Neural crest cell (in vitro differentiated cells): ENCODE measurements around the gene CHORDC1. TPM values are rescaled to one million over a fixed set of nuclear protein-coding genes. Genes with fewer than 3 reads are reported as not detected.

Experiments used
- DNase-seq: peaks from one replicate; pipeline ENCODE4 v3.0.0; 2021; ENCODE audit warnings: low read depth, mixed read lengths, low spot score
- H3K27ac Mint-ChIP-seq: one replicate; pipeline ENCODE4 v1.8.0; 2021; ENCODE audit warnings: mild to moderate bottlenecking, mixed read lengths; ENCODE audit not compliant: unreplicated experiment
- H3K27me3 Mint-ChIP-seq: 2 replicates; pipeline ENCODE4 v1.8.0; 2021; ENCODE audit warnings: low read depth, mild to moderate bottlenecking, mixed read lengths
- H3K36me3 Mint-ChIP-seq: 2 replicates; pipeline ENCODE4 v1.8.0; 2021; ENCODE audit warnings: low read depth, mild to moderate bottlenecking, mixed read lengths
- H3K4me1 Mint-ChIP-seq: 2 replicates; pipeline ENCODE4 v1.8.0; 2021; ENCODE audit warnings: mixed read lengths
- H3K4me3 Mint-ChIP-seq: one replicate; pipeline ENCODE4 v1.8.0; 2021; ENCODE audit warnings: mild to moderate bottlenecking, mixed read lengths
- H3K9me3 Mint-ChIP-seq: 2 replicates; pipeline ENCODE4 v1.8.0; 2021; ENCODE audit warnings: mixed read lengths
- total RNA-seq: library from RNA; stranded (reverse); gene quantifications from 2 replicates; pipeline ENCODE4 v1.2.1, GENCODE V29; 2021
- TF ChIP-seq, protein P1 (sequence below): fragments of 200-600 bp; sonication (generic); conservative IDR thresholded peaks from 2 replicates; pipeline ENCODE4 v1.5.0; 2021; ENCODE audit warnings: antibody characterized with exemption, mild to moderate bottlenecking

Gene CHORDC1
- total RNA-seq, 1 donor from 2014 or later = 64.5 TPM

- H3K27ac Mint-ChIP-seq = no peak overlapping the region
- H3K4me3 Mint-ChIP-seq = no peak overlapping the region
- TF ChIP-seq, protein P1, sequence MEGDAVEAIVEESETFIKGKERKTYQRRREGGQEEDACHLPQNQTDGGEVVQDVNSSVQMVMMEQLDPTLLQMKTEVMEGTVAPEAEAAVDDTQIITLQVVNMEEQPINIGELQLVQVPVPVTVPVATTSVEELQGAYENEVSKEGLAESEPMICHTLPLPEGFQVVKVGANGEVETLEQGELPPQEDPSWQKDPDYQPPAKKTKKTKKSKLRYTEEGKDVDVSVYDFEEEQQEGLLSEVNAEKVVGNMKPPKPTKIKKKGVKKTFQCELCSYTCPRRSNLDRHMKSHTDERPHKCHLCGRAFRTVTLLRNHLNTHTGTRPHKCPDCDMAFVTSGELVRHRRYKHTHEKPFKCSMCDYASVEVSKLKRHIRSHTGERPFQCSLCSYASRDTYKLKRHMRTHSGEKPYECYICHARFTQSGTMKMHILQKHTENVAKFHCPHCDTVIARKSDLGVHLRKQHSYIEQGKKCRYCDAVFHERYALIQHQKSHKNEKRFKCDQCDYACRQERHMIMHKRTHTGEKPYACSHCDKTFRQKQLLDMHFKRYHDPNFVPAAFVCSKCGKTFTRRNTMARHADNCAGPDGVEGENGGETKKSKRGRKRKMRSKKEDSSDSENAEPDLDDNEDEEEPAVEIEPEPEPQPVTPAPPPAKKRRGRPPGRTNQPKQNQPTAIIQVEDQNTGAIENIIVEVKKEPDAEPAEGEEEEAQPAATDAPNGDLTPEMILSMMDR = no peak
- H3K27me3 Mint-ChIP-seq = no peaks in the 10 kb centered on the region
- H3K4me1 Mint-ChIP-seq = no peaks in the 10 kb centered on the region
- H3K9me3 Mint-ChIP-seq = no peaks in the 10 kb centered on the region
- no peak for DNase-seq
- peaks cover 5% of the 10 kb centered on the region for H3K36me3 Mint-ChIP-seq
These were observed 25.5 kb downstream of the CHORDC1 start for GRCh38 chr11:90197377-90197776.

DNA sequence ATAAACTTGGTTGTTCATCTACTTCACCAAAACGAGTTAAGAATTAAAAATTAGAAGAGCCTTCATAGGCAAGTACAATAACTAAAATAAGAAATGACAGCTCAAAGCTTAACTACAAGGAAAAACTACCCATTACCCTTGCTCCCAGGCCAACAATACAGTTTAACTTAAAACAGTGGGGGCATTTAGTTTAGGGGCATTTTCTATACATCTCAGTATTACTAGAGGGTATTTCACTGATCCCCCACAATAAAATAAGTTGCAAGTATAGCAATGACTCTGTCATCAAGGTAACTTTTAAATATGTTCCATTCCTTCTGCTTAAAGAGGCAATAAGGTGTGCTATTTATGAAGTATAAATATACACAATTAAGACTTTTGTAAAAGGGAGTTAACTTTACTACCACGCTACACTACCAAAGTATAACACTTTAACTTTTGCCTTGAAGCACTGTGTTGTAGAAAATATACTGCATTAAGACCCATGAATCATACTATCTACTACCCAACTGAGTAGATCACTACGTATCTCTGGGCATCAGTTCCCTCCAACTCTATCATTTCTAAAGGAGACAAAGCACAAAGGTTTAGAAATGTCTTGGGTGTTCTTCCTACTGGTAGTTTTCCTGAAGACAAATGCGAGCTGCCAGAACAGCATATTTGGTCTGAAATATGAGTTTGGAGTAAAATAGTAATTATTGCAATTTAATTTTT lies 29.8 kb downstream of the CHORDC1 start:
- no peaks in the 10 kb centered on the region for H3K27me3 Mint-ChIP-seq
- H3K4me1 Mint-ChIP-seq = no peaks in the 10 kb centered on the region
- peaks cover 7% of the 10 kb centered on the region for H3K36me3 Mint-ChIP-seq
- no peak for DNase-seq
- no peak overlapping the region for H3K27ac Mint-ChIP-seq
- TF ChIP-seq, protein P1 = no peak
- H3K4me3 Mint-ChIP-seq = no peak overlapping the region
- no peaks in the 10 kb centered on the region for H3K9me3 Mint-ChIP-seq

- H3K9me3 Mint-ChIP-seq = no peaks in the 10 kb centered on the region
- no peaks in the 10 kb centered on the region for H3K4me1 Mint-ChIP-seq
- DNase-seq = no peak
- H3K4me3 Mint-ChIP-seq = no peak overlapping the region
- H3K27ac Mint-ChIP-seq = no peak overlapping the region
- TF ChIP-seq, protein P1 = no peak
- no peaks in the 10 kb centered on the region for H3K27me3 Mint-ChIP-seq
- peaks cover 9% of the 10 kb centered on the region for H3K36me3 Mint-ChIP-seq
These were observed 33.8 kb downstream of the CHORDC1 start for GRCh38 chr11:90189011-90189410.

- Mint-ChIP-seq H3K36me3 (peaks cover 9% of the 10 kb centered on the region), H3K27ac (no peak overlapping the region), H3K9me3 (no peaks in the 10 kb centered on the region), H3K4me3 (no peak overlapping the region), H3K27me3 (no peaks in the 10 kb centered on the region), H3K4me1 (no peaks in the 10 kb centered on the region)
- TF ChIP-seq, protein P1 = no peak
- DNase-seq = no peak
These were observed 35.0 kb downstream of the CHORDC1 start for GRCh38 chr11:90187839-90188238.

DNA sequence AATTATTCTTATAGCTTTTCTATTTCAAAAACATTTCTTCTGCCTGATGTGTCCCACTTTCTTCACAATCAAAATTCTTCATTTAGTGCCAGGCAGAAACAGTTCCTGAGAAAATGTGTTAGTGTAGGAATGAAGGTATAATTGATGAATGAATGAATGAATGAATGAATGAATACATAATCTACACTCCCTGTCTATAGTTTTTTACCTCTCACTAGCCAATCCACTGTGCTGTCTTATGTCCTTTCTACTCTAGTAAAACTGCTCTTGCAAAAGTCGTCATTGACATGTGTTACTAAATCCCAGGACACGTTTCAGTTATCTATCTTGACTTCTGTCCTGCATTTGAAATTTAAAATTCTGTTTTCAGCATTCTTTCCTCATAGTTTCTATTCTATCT lies 42.9 kb downstream of the CHORDC1 start:
- Mint-ChIP-seq H3K27ac (no peak overlapping the region), H3K4me1 (no peaks in the 10 kb centered on the region), H3K36me3 (peaks cover 16% of the 10 kb centered on the region), H3K4me3 (no peak overlapping the region), H3K9me3 (no peaks in the 10 kb centered on the region), H3K27me3 (no peaks in the 10 kb centered on the region)
- TF ChIP-seq, protein P1 = no peak
- DNase-seq = no peak
